Measurements from ENCODE around the gene PODXL. TPM values are rescaled to one million over a fixed set of nuclear protein-coding genes. Genes with fewer than 3 reads are reported as not detected.

PODXL gene
- total RNA-seq, 2 donors from 2014 or later: 0.60 TPM

GRCh38 chr7:131586259-131586658 lies 29.8 kb upstream of the PODXL start:
- Mint-ChIP-seq H3K27ac (no peak overlapping the region), H3K4me3 (no peak overlapping the region), H3K27me3 (ENCODE audit: low read depth) (no peaks in the 10 kb centered on the region), H3K36me3 (ENCODE audit: insufficient read depth in 2 of 2) (no peaks in the 10 kb centered on the region), H3K9me3 (no peaks in the 10 kb centered on the region), H3K4me1 (ENCODE audit: low read depth) (no peaks in the 10 kb centered on the region)
- ATAC-seq (replicated peaks in 1 of 2) (no peak), DNase-seq (no peak)

- H3K27me3 Mint-ChIP-seq (ENCODE audit: low read depth): peaks cover 5% of the 10 kb centered on the region
- no peak overlapping the region for H3K27ac Mint-ChIP-seq
- H3K4me3 Mint-ChIP-seq: no peak overlapping the region
- no peak for DNase-seq
- no peak for ATAC-seq (replicated peaks in 1 of 2)
- H3K9me3 Mint-ChIP-seq: no peaks in the 10 kb centered on the region
- H3K4me1 Mint-ChIP-seq (ENCODE audit: low read depth): no peaks in the 10 kb centered on the region
- no peaks in the 10 kb centered on the region for H3K36me3 Mint-ChIP-seq (ENCODE audit: insufficient read depth in 2 of 2)
Measured at GRCh38 chr7:131583430-131583829, 27.0 kb upstream of the PODXL start.

- Mint-ChIP-seq H3K36me3 (ENCODE audit: insufficient read depth in 2 of 2) (no peaks in the 10 kb centered on the region), H3K4me3 (no peak overlapping the region), H3K27ac (no peak overlapping the region), H3K4me1 (ENCODE audit: low read depth) (no peaks in the 10 kb centered on the region), H3K9me3 (no peaks in the 10 kb centered on the region), H3K27me3 (ENCODE audit: low read depth) (peaks cover 5% of the 10 kb centered on the region)
- no peak for DNase-seq
- no peak for ATAC-seq (replicated peaks in 1 of 2)
Measured at GRCh38 chr7:131581241-131582051, 25.0 kb upstream of the PODXL start.

- Mint-ChIP-seq H3K4me3 (no peak overlapping the region), H3K27ac (no peak overlapping the region), H3K36me3 (ENCODE audit: insufficient read depth in 2 of 2) (no peaks in the 10 kb centered on the region), H3K9me3 (no peaks in the 10 kb centered on the region), H3K4me1 (ENCODE audit: low read depth) (no peaks in the 10 kb centered on the region), H3K27me3 (ENCODE audit: low read depth) (peaks cover 5% of the 10 kb centered on the region)
- no peak for ATAC-seq (replicated peaks in 1 of 2)
- DNase-seq: no peak
Measured at GRCh38 chr7:131578602-131579001, 22.2 kb upstream of the PODXL start.

- Mint-ChIP-seq H3K27ac (no peak overlapping the region), H3K36me3 (ENCODE audit: insufficient read depth in 2 of 2) (no peaks in the 10 kb centered on the region), H3K4me3 (no peak overlapping the region), H3K27me3 (ENCODE audit: low read depth) (no peaks in the 10 kb centered on the region), H3K9me3 (no peaks in the 10 kb centered on the region), H3K4me1 (ENCODE audit: low read depth) (no peaks in the 10 kb centered on the region)
- no peak for DNase-seq
- ATAC-seq (replicated peaks in 1 of 2): no peak
Measured at GRCh38 chr7:131574741-131575140, 18.3 kb upstream of the PODXL start.

GRCh38 chr7:131570401-131570800 lies 14.0 kb upstream of the PODXL start:
- no peaks in the 10 kb centered on the region for H3K27me3 Mint-ChIP-seq (ENCODE audit: low read depth)
- DNase-seq: no peak
- no peak for ATAC-seq (replicated peaks in 1 of 2)

GRCh38 chr7:131568970-131569369 lies 12.5 kb upstream of the PODXL start:
- no peak overlapping the region for H3K4me3 Mint-ChIP-seq
- no peaks in the 10 kb centered on the region for H3K4me1 Mint-ChIP-seq (ENCODE audit: low read depth)
- H3K9me3 Mint-ChIP-seq: no peaks in the 10 kb centered on the region
- no peak for ATAC-seq (replicated peaks in 1 of 2)
- no peak for DNase-seq
- H3K36me3 Mint-ChIP-seq (ENCODE audit: insufficient read depth in 2 of 2): no peaks in the 10 kb centered on the region
- H3K27ac Mint-ChIP-seq: no peak overlapping the region
- no peaks in the 10 kb centered on the region for H3K27me3 Mint-ChIP-seq (ENCODE audit: low read depth)

More at GRCh38 chr7:131570401-131570800, 14.0 kb upstream of the PODXL start:
- Mint-ChIP-seq H3K9me3 (no peaks in the 10 kb centered on the region), H3K4me3 (no peak overlapping the region), H3K27ac (no peak overlapping the region), H3K4me1 (ENCODE audit: low read depth) (no peaks in the 10 kb centered on the region), H3K36me3 (ENCODE audit: insufficient read depth in 2 of 2) (no peaks in the 10 kb centered on the region)

GRCh38 chr7:131568510-131568909 lies 12.1 kb upstream of the PODXL start:
- no peaks in the 10 kb centered on the region for H3K36me3 Mint-ChIP-seq (ENCODE audit: insufficient read depth in 2 of 2)
- no peak for DNase-seq
- H3K27ac Mint-ChIP-seq: no peak overlapping the region
- H3K9me3 Mint-ChIP-seq: no peaks in the 10 kb centered on the region
- no peak for ATAC-seq (replicated peaks in 1 of 2)
- no peaks in the 10 kb centered on the region for H3K4me1 Mint-ChIP-seq (ENCODE audit: low read depth)
- H3K4me3 Mint-ChIP-seq: no peak overlapping the region
- peaks cover 3% of the 10 kb centered on the region for H3K27me3 Mint-ChIP-seq (ENCODE audit: low read depth)

GRCh38 chr7:131564640-131565039 lies 8.2 kb upstream of the PODXL start:
- Mint-ChIP-seq H3K27me3 (ENCODE audit: low read depth) (peaks cover 12% of the 10 kb centered on the region), H3K36me3 (ENCODE audit: insufficient read depth in 2 of 2) (no peaks in the 10 kb centered on the region), H3K9me3 (no peaks in the 10 kb centered on the region), H3K27ac (no peak overlapping the region), H3K4me3 (no peak overlapping the region), H3K4me1 (ENCODE audit: low read depth) (no peaks in the 10 kb centered on the region)
- DNase-seq: no peak
- ATAC-seq (replicated peaks in 1 of 2): no peak

- Mint-ChIP-seq H3K4me3 (no peak overlapping the region), H3K9me3 (no peaks in the 10 kb centered on the region), H3K36me3 (ENCODE audit: insufficient read depth in 2 of 2) (no peaks in the 10 kb centered on the region), H3K4me1 (ENCODE audit: low read depth) (no peaks in the 10 kb centered on the region), H3K27ac (no peak overlapping the region), H3K27me3 (ENCODE audit: low read depth) (peaks cover 14% of the 10 kb centered on the region)
- DNase-seq (no peak), ATAC-seq (replicated peaks in 1 of 2) (no peak)
Measured at GRCh38 chr7:131563918-131564317, 7.5 kb upstream of the PODXL start.

GRCh38 chr7:131562941-131563340 lies 6.5 kb upstream of the PODXL start:
- no peaks in the 10 kb centered on the region for H3K4me1 Mint-ChIP-seq (ENCODE audit: low read depth)
- no peaks in the 10 kb centered on the region for H3K9me3 Mint-ChIP-seq
- H3K36me3 Mint-ChIP-seq (ENCODE audit: insufficient read depth in 2 of 2): no peaks in the 10 kb centered on the region
- no peak overlapping the region for H3K27ac Mint-ChIP-seq
- peaks cover 22% of the 10 kb centered on the region for H3K27me3 Mint-ChIP-seq (ENCODE audit: low read depth)
- DNase-seq (no peak), ATAC-seq (replicated peaks in 1 of 2) (no peak)
- H3K4me3 Mint-ChIP-seq: no peak overlapping the region

GRCh38 chr7:131560061-131560460 lies 3.6 kb upstream of the PODXL start:
- H3K4me3 Mint-ChIP-seq: no peak overlapping the region

GRCh38 chr7:131557652-131558385 lies 1.4 kb upstream of the PODXL start:
- Mint-ChIP-seq H3K27ac (no peak overlapping the region), H3K9me3 (no peaks in the 10 kb centered on the region)
- DNase-seq: no peak

More at GRCh38 chr7:131560061-131560460, 3.6 kb upstream of the PODXL start:
- DNase-seq: no peak
- no peak for ATAC-seq (replicated peaks in 1 of 2)
- Mint-ChIP-seq H3K27ac (no peak overlapping the region), H3K36me3 (ENCODE audit: insufficient read depth in 2 of 2) (no peaks in the 10 kb centered on the region), H3K4me1 (ENCODE audit: low read depth) (peaks cover 13% of the 10 kb centered on the region), H3K27me3 (ENCODE audit: low read depth) (peaks cover 41% of the 10 kb centered on the region), H3K9me3 (no peaks in the 10 kb centered on the region)

More at GRCh38 chr7:131557652-131558385, 1.4 kb upstream of the PODXL start:
- H3K4me1 Mint-ChIP-seq (ENCODE audit: low read depth): peaks cover 13% of the 10 kb centered on the region
- ATAC-seq (replicated peaks in 1 of 2): no peak
- peaks cover 57% of the 10 kb centered on the region for H3K27me3 Mint-ChIP-seq (ENCODE audit: low read depth)
- H3K36me3 Mint-ChIP-seq (ENCODE audit: insufficient read depth in 2 of 2): no peaks in the 10 kb centered on the region
- H3K4me3 Mint-ChIP-seq: peak overlapping the region; percentile 20 to 69
